Omental fat pad (tissue), 4 donors: Measurements from ENCODE around the gene PLEKHN1. TPM values are rescaled to one million over a fixed set of nuclear protein-coding genes. Genes with fewer than 3 reads are reported as not detected.
A peak's percentile ranks its signal among the peaks of the same experiment; 100 is the strongest.

ENCODE experiments used
- ATAC-seq: fragments of 150-250 bp; one replicate; pipeline ENCODE4 v1.9.1; 2016; ENCODE audit warnings: mild to moderate bottlenecking, moderate library complexity; ENCODE audit not compliant: low FRiP score
- DNase-seq: peaks from one replicate; pipeline ENCODE4 v3.0.0-alpha.2; 2019; ENCODE audit warnings: low spot score
- CTCF ChIP-seq, 3 donors: fragments of 450-650 bp; IDR thresholded peaks; one replicate each; pipeline ENCODE4 v1.5.1; 2016 to 2017; ENCODE audit warnings: antibody characterized with exemption in 3 of 3, mild to moderate bottlenecking in 3 of 3, moderate library complexity in 2 of 3
- total RNA-seq, 4 donors: library from RNA; depleted of rRNA; stranded (reverse); fragments of >200 nt; gene quantifications; one replicate each; pipeline ENCODE4 v1.1.0, GENCODE V29; 2016

Gene PLEKHN1
- total RNA-seq, 4 donors from 2014 or later = 0.19 to 0.48 (median 0.25) TPM; not detected in 1

- TF ChIP-seq CTCF (IDR thresholded peaks at IDR 0.05) = no peak
- ATAC-seq = no peak
- no peak for DNase-seq
These were observed 25.2 kb upstream of the PLEKHN1 start for GRCh38 chr1:941015-941587.

DNA sequence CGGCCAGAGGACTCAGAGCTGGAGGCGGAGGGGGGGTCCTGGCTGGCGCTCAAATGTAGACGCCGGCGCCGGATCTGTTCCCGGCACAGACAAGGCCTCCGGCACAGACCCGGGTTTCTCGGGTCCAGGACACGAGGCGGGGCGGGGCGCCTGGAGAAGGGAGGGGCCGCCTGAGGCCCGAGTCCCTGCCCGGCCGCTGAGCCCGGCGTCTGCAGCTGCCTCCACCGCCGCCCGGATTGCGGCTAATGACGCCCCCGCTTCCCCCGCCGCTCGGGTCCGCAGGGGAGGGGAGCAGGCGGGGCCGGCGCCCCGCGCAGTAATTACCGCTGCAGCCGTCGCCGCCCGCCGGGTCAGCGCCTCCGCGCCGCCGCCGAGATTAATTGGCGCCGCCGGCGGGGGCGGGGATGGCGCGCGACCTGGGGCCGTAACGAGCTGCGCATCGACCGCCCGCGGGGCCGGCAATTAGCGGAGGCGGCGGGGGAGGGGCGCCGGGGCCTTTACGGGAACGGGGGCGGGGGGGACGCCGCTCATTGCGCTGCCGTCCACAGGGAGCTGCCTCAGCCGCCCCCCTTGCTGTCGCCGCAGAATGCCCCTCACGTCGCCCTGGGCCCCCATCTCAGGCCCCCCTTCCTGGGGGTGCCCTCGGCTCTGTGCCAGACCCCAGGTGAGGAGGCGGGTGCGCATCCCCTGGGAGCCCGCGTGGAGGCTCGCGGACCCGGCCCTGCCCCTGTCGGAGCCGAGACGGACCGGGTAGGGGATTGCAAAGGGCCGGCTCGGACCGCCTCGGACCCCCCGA lies 24.5 kb upstream of the PLEKHN1 start:
- ATAC-seq (peak; percentile 37), DNase-seq (no peak)
- TF ChIP-seq CTCF (IDR thresholded peaks at IDR 0.05) = no peak

DNA sequence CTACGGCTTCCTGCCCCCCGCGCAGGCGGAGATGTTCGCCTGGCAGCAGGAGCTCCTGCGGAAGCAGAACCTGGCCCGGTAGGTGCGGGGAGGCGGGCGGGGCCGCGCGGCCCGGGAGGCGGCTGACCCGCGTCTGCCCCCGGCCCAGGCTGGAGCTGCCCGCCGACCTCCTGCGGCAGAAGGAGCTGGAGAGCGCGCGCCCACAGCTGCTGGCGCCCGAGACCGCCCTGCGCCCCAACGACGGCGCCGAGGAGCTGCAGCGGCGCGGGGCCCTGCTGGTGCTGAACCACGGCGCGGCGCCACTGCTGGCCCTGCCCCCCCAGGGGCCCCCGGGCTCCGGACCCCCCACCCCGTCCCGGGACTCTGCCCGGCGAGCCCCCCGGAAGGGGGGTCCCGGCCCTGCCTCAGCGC lies 23.9 kb upstream of the PLEKHN1 start:
- TF ChIP-seq CTCF (IDR thresholded peaks at IDR 0.05) = no peak
- DNase-seq = no peak
- ATAC-seq = no peak

- ATAC-seq (no peak), DNase-seq (no peak)
- no peak for TF ChIP-seq CTCF (IDR thresholded peaks at IDR 0.05)
These were observed 23.3 kb upstream of the PLEKHN1 start for GRCh38 chr1:942864-943533.

DNA sequence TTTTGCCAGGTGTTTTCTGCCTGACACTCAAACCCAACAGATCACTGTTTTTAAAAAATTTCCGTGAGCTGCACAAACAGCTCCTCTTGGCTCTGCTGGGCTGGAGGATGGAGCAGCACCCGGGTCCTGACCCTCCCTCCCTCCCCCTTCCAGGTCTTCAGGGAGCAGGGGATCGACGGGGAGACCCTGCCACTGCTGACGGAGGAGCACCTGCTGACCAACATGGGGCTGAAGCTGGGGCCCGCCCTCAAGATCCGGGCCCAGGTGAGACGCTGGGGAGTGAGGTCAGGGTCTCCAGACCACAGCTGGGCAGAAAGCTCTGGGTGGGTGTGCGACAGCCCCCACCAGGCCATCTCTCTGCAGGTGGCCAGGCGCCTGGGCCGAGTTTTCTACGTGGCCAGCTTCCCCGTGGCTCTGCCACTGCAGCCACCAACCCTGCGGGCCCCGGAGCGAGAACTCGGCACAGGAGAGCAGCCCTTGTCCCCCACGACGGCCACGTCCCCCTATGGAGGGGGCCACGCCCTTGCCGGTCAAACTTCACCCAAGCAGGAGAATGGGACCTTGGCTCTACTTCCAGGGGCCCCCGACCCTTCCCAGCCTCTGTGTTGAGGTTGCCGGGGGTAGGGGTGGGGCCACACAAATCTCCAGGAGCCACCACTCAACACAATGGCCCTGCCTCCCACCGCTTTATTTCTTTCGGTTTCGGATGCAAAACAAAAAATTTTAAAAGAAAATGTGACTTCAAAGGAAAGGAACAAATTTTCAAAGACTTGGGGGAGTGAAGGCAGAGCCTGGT lies 22.5 kb upstream of the PLEKHN1 start:
- ATAC-seq = no peak
- DNase-seq = no peak
- TF ChIP-seq CTCF (IDR thresholded peaks at IDR 0.05) = no peak

GRCh38 chr1:944341-945325 lies 21.6 kb upstream of the PLEKHN1 start:
- ATAC-seq = peak; percentile 14
- no peak for TF ChIP-seq CTCF (IDR thresholded peaks at IDR 0.05)

More at GRCh38 chr1:944341-945325, 21.6 kb upstream of the PLEKHN1 start:
- DNase-seq = no peak
